ENCODE data around the gene ARHGAP15. TPM values are rescaled to one million over a fixed set of nuclear protein-coding genes. Genes with fewer than 3 reads are reported as not detected.
A peak's percentile ranks its signal among the peaks of the same experiment; 100 is the strongest.

ARHGAP15 gene
- total and polyA plus RNA-seq, 12 donors = 1.3 to 7.7 (median 2.8) TPM

GRCh38 chr2:143779021-143779420 is 649.8 kb downstream of the ARHGAP15 start:
- ATAC-seq (no peak), DNase-seq (no peak)
- Histone ChIP-seq H3K4me1 (no peaks in the 10 kb centered on the region), H3K9me3 (no peaks in the 10 kb centered on the region), H3K36me3 (no peaks in the 10 kb centered on the region), H3K4me3 (no peak overlapping the region), H3K27ac (no peak overlapping the region), H3K27me3 (no peaks in the 10 kb centered on the region)
- TF ChIP-seq CTCF (IDR thresholded peaks at IDR 0.05) = no peak
- WGBS, 2 donors = 80 to 81% methylated on average over 3 of the region's 3 CpGs
- intact Hi-C loops (cut with DNase I) = no loop called here

- intact Hi-C loops (cut with DNase I) = no loop called here
- DNase-seq (no peak), ATAC-seq (peak in 1 of 8 donors; percentile 25)
- no peak overlapping the region for H3K4me3 ChIP-seq
- H3K27ac ChIP-seq = no peak overlapping the region
- H3K4me1 ChIP-seq = no peaks in the 10 kb centered on the region
- no peaks in the 10 kb centered on the region for H3K36me3 ChIP-seq
- H3K9me3 ChIP-seq = no peaks in the 10 kb centered on the region
- WGBS, 2 donors = 57% methylated on average over 5 of the region's 5 CpGs
- TF ChIP-seq CTCF (IDR thresholded peaks at IDR 0.05) = no peak
- H3K27me3 ChIP-seq = no peaks in the 10 kb centered on the region
Observed at GRCh38 chr2:143786026-143786765, 657.0 kb downstream of the ARHGAP15 start.

DNA sequence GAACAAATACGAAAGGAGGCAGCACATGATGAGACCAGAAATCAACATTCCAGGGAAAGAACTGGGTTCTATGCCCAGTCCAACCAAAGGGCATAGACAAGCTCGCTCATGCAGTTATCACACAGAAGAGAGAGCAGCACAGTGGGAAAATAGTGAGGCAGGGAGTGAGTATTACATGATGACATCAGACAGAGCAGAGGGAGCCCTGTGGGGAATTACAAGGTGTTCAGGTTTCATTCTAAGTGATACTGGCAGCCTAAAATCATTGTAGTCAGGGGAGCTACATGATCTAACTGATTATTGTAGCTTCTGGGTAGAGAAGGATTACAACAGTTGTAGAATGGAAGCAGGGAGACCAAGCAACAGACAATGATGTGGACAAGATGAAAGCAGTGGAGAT is 658.5 kb downstream of the ARHGAP15 start:
- Histone ChIP-seq H3K27ac (no peak overlapping the region), H3K4me1 (no peaks in the 10 kb centered on the region), H3K36me3 (no peaks in the 10 kb centered on the region), H3K9me3 (no peaks in the 10 kb centered on the region), H3K27me3 (no peaks in the 10 kb centered on the region), H3K4me3 (no peak overlapping the region)
- no peak for TF ChIP-seq CTCF (IDR thresholded peaks at IDR 0.05)
- intact Hi-C loops (cut with DNase I) = no loop called here
- no peak for ATAC-seq
- 90 to 99% methylated on average over 2 of the region's 2 CpGs for WGBS, 2 donors
- DNase-seq = no peak

DNA sequence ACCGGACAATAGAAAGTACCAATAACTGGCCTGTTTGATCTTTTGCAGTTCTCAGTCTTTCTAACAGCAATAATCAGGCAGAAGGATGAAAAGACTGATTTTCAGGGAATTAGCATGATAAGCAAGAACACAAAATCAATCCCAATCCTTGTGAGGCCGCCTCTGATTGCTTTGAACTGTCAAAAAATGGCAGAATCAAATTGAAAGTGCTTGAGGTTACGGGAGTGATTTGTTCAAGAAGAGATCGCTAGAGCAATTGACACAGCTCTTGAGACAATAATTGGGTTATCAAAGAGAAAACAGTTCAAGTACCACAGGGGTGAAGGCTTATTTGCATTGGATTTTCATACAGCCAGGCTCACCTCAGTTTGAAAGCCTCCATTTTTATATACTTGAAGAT is 663.4 kb downstream of the ARHGAP15 start:
- Histone ChIP-seq H3K4me3 (no peak overlapping the region), H3K9me3 (no peaks in the 10 kb centered on the region), H3K27me3 (no peaks in the 10 kb centered on the region), H3K4me1 (no peaks in the 10 kb centered on the region), H3K36me3 (no peaks in the 10 kb centered on the region), H3K27ac (no peak overlapping the region)
- no peak for TF ChIP-seq CTCF (IDR thresholded peaks at IDR 0.05)
- WGBS, 2 donors = 82 to 86% methylated on average over 4 of the region's 4 CpGs
- DNase-seq = no peak
- ATAC-seq = no peak
- intact Hi-C loops (cut with DNase I) = no loop called here

Data from heart right ventricle (tissue), 16 donors.